H1 (cell line): ENCODE data around the gene HPS5. TPM values are rescaled to one million over a fixed set of nuclear protein-coding genes. Genes with fewer than 3 reads are reported as not detected.

ENCODE experiments used
- PHF8 ChIP-seq: fragments of 200-600 bp; sonication (generic); conservative IDR thresholded peaks from 2 replicates; pipeline ENCODE4 v1.7.1; 2012; ENCODE audit warnings: low read depth, mild to moderate bottlenecking, inconsistent platforms, low read length, moderate library complexity
- RNF2 ChIP-seq: fragments of 200-900, 300-1000 bp; sonication (generic); IDR thresholded peaks from 2 replicates; pipeline ENCODE4 v1.7.1; 2016; ENCODE audit warnings: borderline replicate concordance, low read depth, mild to moderate bottlenecking, antibody characterized with exemption, low read length; ENCODE audit not compliant: poor library complexity, severe bottlenecking; ENCODE audit errors: missing control alignments
- polyA plus RNA-seq, 7 experiments: library from polyadenylated mRNA; depleted of rRNA in 3 of 7; stranded (reverse) in 5 of 7; unstranded in 2 of 7; fragments of >200 nt in 5 of 7; fragments of 200-250 nt in 2 of 7; gene quantifications; 1 replicate in 5 of 7; 2 replicates in 1 of 7; 4 replicates in 1 of 7; pipeline versions ENCODE4 v1.2.1 to v1.2.3, GENCODE V29; 2011 to 2013; ENCODE audit warnings: missing spikeins in 2 of 7, mixed read lengths in 2 of 7
- total RNA-seq: library from RNA; stranded (reverse); fragmentation: NEBNext Ultra II Directional; extraction: Animal tissue kit (Norgen Biotek cat#: 25700); gene quantifications from 2 replicates; pipeline ENCODE4 v1.2.1, GENCODE V29; 2021

The HPS5 gene
- total and polyA plus RNA-seq, 2 of the 8 experiments (the other 6 are each of a cell fraction or from before 2014, with no cell fraction given) = 5.0 to 18.5 TPM

- TF ChIP-seq RNF2 (no peak), PHF8 (no peak)
- TF ChIP-seq, all 59 proteins: peak for 0
Measured at GRCh38 chr11:18264677-18265555, 57.0 kb downstream of the HPS5 start (continued).
